Sigmoid colon (tissue), 7 donors: ENCODE results near the gene RNF212B. TPM values are rescaled to one million over a fixed set of nuclear protein-coding genes. Genes with fewer than 3 reads are reported as not detected.

ENCODE experiments used
- DNase-seq: peaks from one replicate; pipeline ENCODE4 v3.0.0-alpha.2; 2019
- H3K27ac ChIP-seq, 4 donors: fragments of 200-600 bp; sonication (generic); one replicate each; pipeline ENCODE4 v1.5.1; 2016 to 2019; ENCODE audit warnings: mild to moderate bottlenecking in 1 of 4
- H3K27me3 ChIP-seq, 3 donors: fragments of 200-600 bp; sonication (generic); one replicate each; pipeline ENCODE4 v1.5.1; 2019; ENCODE audit warnings: mild to moderate bottlenecking in 1 of 3
- H3K36me3 ChIP-seq, 4 donors: fragments of 200-600 bp; sonication (generic); one replicate each; pipeline ENCODE4 v1.5.1; 2016 to 2019
- H3K4me1 ChIP-seq, 4 donors: fragments of 200-600 bp; sonication (generic); one replicate each; pipeline ENCODE4 v1.5.1; 2017 to 2019
- H3K4me3 ChIP-seq, 4 donors: fragments of 200-600 bp; sonication (generic); one replicate each; pipeline ENCODE4 v1.5.1; 2017 to 2019; ENCODE audit warnings: mild to moderate bottlenecking in 2 of 4, moderate library complexity in 1 of 4
- H3K9me3 ChIP-seq, 4 donors: fragments of 200-600 bp in 3 of 4; sonication (generic) in 3 of 4; one replicate each; pipeline versions ENCODE4 v1.5.1 to v1.6.1; 2013 to 2019
- EP300 ChIP-seq, 4 donors: sonication (generic); formaldehyde crosslinking; IDR thresholded peaks; one replicate each; pipeline ENCODE4 v1.6.1; 2017; ENCODE audit warnings: antibody characterized with exemption in 4 of 4
- POLR2A ChIP-seq, 2 donors: fragments of 450-650 bp; IDR thresholded peaks; one replicate each; pipeline ENCODE4 v1.6.1; 2016; ENCODE audit warnings: antibody characterized with exemption in 2 of 2, mild to moderate bottlenecking in 2 of 2, moderate library complexity in 2 of 2
- POLR2AphosphoS5 ChIP-seq, 4 donors: sonication (generic); formaldehyde crosslinking; IDR thresholded peaks; one replicate each; pipeline ENCODE4 v1.6.1; 2017; ENCODE audit warnings: antibody characterized with exemption in 4 of 4
- WGBS, 2 donors: extraction: QIAGEN DNeasy Blood & Tissue Kit; methylation state at CpG; one replicate each; pipeline ENCODE4 v1.1.7; 2013; 5-methylcytosine and 5-hydroxymethylcytosine counted together
- intact Hi-C: fragments of 100-400 bp; cut with DNase I; formaldehyde crosslinking; loops from one replicate; pipeline ENCODE4 v1.15.1; 2023
- polyA plus RNA-seq, 3 donors: library from polyadenylated mRNA; stranded (reverse); fragments of 200-250 nt; gene quantifications; one replicate each; pipeline ENCODE4 v1.2.3, GENCODE V29; 2013
- total RNA-seq, 4 donors: library from RNA; depleted of rRNA; stranded (reverse); fragments of >200 nt; gene quantifications; one replicate each; pipeline ENCODE4 v1.1.0, GENCODE V29; 2016
- TF ChIP-seq, protein P1 (sequence below), 4 experiments: fragments of 450-650 bp in 3 of 4; fragments of 200-600 bp in 1 of 4; IDR thresholded peaks; one replicate each; pipeline ENCODE4 v1.5.1; 2016 to 2019; ENCODE audit warnings: antibody characterized with exemption in 4 of 4, mild to moderate bottlenecking in 3 of 4, moderate library complexity in 2 of 4
- donor health status: healthy with polysubstance abuse.
- donor health status: Bipolar disorder and iron deficiency.
- donor health status: healthy.

The RNF212B gene
- total and polyA plus RNA-seq, 7 donors: not detected

DNA sequence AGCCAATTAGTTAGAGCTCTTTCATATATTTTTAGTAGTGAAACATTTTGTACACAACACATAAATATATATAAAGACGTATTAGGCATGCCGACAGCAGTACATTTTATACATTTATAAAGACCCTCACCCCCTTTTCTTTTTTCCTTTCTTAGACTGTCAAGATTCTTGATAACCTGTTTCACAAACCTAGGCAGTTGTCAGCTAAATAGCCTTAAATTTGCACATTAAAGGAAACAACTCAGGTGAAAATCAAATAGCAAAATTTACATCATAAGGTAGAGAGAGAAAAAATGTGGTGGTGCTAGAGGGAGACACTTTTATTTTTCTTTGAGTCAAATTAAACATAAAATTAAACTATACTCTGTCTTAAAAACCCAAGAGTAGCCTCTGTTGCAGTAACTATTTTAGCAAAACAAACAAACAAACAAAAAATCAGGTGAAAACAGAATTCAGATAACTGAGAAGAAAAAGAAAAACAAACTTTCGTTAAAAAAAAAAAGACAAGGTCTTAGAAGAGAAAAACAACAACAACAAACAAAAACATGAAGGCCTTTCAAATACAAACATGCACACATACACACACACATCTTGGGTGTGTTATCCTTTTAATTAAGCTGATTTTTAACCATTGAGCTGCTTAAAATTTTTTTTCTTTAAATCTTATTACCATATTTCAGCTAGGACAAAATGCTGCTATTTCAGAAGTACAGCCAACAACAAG is 31.2 kb upstream of the RNF212B start:
- intact Hi-C loops: no loop called here
- no peaks in the 10 kb centered on the region for H3K36me3 ChIP-seq
- H3K27me3 ChIP-seq: peaks cover 0 to 7% (median 0%) of the 10 kb centered on the region in 3 donors
- 88 to 92% methylated on average over 3 of the region's 3 CpGs for WGBS, 2 donors
- no peak overlapping the region for H3K27ac ChIP-seq
- no peak for DNase-seq
- H3K4me1 ChIP-seq: no peaks in the 10 kb centered on the region
- H3K4me3 ChIP-seq: no peak overlapping the region
- H3K9me3 ChIP-seq: no peaks in the 10 kb centered on the region
- TF ChIP-seq, protein P1, sequence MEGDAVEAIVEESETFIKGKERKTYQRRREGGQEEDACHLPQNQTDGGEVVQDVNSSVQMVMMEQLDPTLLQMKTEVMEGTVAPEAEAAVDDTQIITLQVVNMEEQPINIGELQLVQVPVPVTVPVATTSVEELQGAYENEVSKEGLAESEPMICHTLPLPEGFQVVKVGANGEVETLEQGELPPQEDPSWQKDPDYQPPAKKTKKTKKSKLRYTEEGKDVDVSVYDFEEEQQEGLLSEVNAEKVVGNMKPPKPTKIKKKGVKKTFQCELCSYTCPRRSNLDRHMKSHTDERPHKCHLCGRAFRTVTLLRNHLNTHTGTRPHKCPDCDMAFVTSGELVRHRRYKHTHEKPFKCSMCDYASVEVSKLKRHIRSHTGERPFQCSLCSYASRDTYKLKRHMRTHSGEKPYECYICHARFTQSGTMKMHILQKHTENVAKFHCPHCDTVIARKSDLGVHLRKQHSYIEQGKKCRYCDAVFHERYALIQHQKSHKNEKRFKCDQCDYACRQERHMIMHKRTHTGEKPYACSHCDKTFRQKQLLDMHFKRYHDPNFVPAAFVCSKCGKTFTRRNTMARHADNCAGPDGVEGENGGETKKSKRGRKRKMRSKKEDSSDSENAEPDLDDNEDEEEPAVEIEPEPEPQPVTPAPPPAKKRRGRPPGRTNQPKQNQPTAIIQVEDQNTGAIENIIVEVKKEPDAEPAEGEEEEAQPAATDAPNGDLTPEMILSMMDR (IDR thresholded peaks at IDR 0.05): no peak
- TF ChIP-seq POLR2A (IDR thresholded peaks at IDR 0.05): no peak
- no peak for TF ChIP-seq POLR2AphosphoS5 (IDR thresholded peaks at IDR 0.05)
- TF ChIP-seq EP300 (IDR thresholded peaks at IDR 0.05): no peak

DNA sequence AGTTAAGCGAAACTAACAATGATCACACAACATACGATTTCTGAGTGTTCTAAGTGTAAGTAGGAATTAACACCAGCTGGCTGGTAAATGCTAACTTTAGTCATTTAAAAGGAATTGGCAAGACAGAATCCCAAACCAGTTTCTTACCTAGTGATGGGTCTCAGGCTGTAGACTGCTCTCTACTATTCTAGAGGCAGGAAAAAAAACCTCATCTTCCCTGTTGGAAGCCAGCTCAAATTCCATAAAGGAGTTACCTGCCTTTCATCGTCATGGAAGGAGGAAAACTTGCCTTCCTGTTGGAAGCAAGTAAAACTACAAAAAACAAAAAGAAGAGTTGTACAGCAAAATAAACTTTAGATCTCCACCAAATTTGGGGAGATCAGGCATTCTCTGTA is 30.6 kb upstream of the RNF212B start:
- WGBS, 2 donors: 79 to 82% methylated on average over 3 of the region's 3 CpGs
- TF ChIP-seq POLR2AphosphoS5 (IDR thresholded peaks at IDR 0.05) (no peak), POLR2A (IDR thresholded peaks at IDR 0.05) (no peak), EP300 (IDR thresholded peaks at IDR 0.05) (no peak)
- TF ChIP-seq, protein P1 (IDR thresholded peaks at IDR 0.05): no peak
- Histone ChIP-seq H3K36me3 (no peaks in the 10 kb centered on the region), H3K4me1 (no peaks in the 10 kb centered on the region), H3K4me3 (no peak overlapping the region), H3K27me3 (peaks cover 0 to 7% (median 0%) of the 10 kb centered on the region in 3 donors), H3K27ac (no peak overlapping the region), H3K9me3 (no peaks in the 10 kb centered on the region)
- intact Hi-C loops: no loop called here
- no peak for DNase-seq

DNA sequence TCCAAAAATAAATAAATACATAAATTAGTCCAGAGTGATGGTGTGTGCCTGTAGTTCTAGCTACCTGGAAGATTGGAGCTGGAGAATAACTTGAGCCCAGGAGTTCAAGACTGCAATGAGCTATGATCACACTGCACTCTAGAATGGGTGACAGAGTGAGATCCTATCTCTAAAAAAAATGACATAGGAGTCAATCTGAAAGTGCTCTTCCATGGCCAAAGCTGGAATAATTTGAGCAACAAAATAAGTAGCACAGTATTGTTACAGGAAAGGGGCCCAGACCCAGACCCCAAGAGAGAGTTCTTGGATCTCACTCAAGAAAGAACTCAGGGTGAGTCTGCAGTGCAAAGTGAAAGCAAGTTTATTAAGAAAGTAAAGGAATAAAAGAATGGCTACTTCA is 29.4 kb upstream of the RNF212B start:
- no peaks in the 10 kb centered on the region for H3K9me3 ChIP-seq
- no peak overlapping the region for H3K4me3 ChIP-seq
- no peak overlapping the region for H3K27ac ChIP-seq
- intact Hi-C loops: no loop called here
- DNase-seq: no peak
- no peak for TF ChIP-seq EP300 (IDR thresholded peaks at IDR 0.05)
- no peak for TF ChIP-seq POLR2AphosphoS5 (IDR thresholded peaks at IDR 0.05)
- TF ChIP-seq POLR2A (IDR thresholded peaks at IDR 0.05): no peak
- TF ChIP-seq, protein P1 (IDR thresholded peaks at IDR 0.05): no peak
- no peaks in the 10 kb centered on the region for H3K36me3 ChIP-seq
- peaks cover 0 to 7% (median 0%) of the 10 kb centered on the region in 3 donors for H3K27me3 ChIP-seq
- no peaks in the 10 kb centered on the region for H3K4me1 ChIP-seq

DNA sequence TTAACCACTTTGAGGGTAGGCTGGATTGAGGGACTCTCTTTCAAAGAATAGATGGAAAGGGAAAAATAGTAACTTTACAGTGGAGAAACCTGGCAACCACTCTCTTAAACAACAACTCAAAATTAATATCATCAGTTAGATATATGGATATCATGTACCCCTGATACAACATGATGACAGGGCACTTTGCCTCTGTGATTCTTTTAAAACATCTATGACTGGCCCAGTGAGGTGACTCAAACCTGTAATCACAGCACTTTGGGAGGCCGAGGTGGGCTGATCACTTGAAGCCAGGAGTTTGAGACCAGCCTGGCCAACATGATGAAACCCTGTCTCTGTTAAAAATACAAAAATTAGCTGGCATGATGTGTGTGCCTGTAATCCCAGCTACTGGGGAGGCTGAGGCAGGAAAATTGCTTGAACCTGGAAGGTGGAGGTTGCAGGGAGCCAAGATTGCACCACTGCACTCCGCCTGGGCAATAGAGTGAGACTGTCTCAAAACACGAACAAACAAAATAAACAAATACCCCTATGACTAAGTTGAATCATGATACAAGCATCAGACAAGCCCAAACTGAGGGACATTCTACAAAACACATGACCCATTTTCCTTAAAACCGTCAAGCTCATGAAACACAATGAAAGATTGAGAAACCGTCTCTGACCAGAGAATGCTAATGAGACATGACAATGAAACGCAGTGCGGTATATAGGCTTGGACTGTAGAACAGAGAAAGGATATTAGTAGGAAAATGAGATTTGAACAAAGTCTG is 27.9 kb upstream of the RNF212B start:
- no peak for DNase-seq
- intact Hi-C loops: no loop called here
- H3K4me3 ChIP-seq: no peak overlapping the region
- no peak for TF ChIP-seq EP300 (IDR thresholded peaks at IDR 0.05)
- TF ChIP-seq, protein P1 (IDR thresholded peaks at IDR 0.05): no peak
- no peak for TF ChIP-seq POLR2A (IDR thresholded peaks at IDR 0.05)
- no peak for TF ChIP-seq POLR2AphosphoS5 (IDR thresholded peaks at IDR 0.05)
- H3K27me3 ChIP-seq: peaks cover 0 to 7% (median 0%) of the 10 kb centered on the region in 3 donors
- no peaks in the 10 kb centered on the region for H3K36me3 ChIP-seq
- WGBS, 2 donors: 90% methylated on average over 7 of the region's 7 CpGs
- H3K4me1 ChIP-seq: no peaks in the 10 kb centered on the region
- no peak overlapping the region for H3K27ac ChIP-seq
- H3K9me3 ChIP-seq: no peaks in the 10 kb centered on the region
